ENCODE measurements around the gene GNG4.
"Not testable (repeated sequence)": the region's sequence is repeated elsewhere in the genome, so short reads cannot be mapped to it uniquely, and the experiment has no call there.

Gene GNG4

GRCh38 chr1:235557495-235557894 lies 92.1 kb downstream of the GNG4 start:
- Histone ChIP-seq H3K4me1 (ENCODE audit: control insufficient read depth, insufficient read depth, low read length, poor library complexity, severe bottlenecking) (no peaks in the 10 kb centered on the region), H3K36me3 (ENCODE audit: control insufficient read depth, insufficient read depth, low read length) (no peaks in the 10 kb centered on the region), H3K4me3 (ENCODE audit: extremely low read depth, insufficient read depth, low read length, poor library complexity, severe bottlenecking) (no peak overlapping the region), H3K27ac (ENCODE audit: low read depth, low read length, severe bottlenecking) (no peak overlapping the region), H3K9me3 (ENCODE audit: control insufficient read depth, low read length) (no peaks in the 10 kb centered on the region)
- WGBS, 2 experiments (ENCODE audit: insufficient coverage in 2 of 2) = 83 to 88% methylated on average over 7 to 8 of the region's 8 CpGs

DNA sequence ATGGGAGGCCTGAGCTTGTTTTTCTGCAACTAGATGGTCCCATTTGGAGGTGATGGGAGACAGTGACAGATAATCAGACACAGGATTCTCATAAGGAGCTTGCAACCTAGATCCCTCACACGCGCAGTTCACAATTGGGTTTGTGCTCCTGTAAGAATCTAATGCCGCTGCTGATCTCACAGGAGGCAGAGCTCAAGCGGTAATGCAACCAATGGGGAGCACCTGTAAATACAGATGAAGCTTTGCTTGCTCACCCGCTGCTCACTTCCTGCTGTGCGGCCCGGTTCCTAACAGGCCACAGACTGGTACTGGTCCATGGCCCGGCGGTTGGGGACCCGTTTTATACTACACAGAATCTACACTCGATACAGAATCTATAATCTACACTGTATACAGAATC lies 92.8 kb downstream of the GNG4 start:
- Histone ChIP-seq H3K36me3 (ENCODE audit: control insufficient read depth, insufficient read depth, low read length) (no peaks in the 10 kb centered on the region), H3K4me1 (ENCODE audit: control insufficient read depth, insufficient read depth, low read length, poor library complexity, severe bottlenecking) (no peaks in the 10 kb centered on the region), H3K4me3 (ENCODE audit: extremely low read depth, insufficient read depth, low read length, poor library complexity, severe bottlenecking) (no peak overlapping the region), H3K27ac (ENCODE audit: low read depth, low read length, severe bottlenecking) (no peak overlapping the region), H3K9me3 (ENCODE audit: control insufficient read depth, low read length) (no peaks in the 10 kb centered on the region)
- 88 to 91% methylated on average over 11 of the region's 11 CpGs for WGBS, 2 experiments (ENCODE audit: insufficient coverage in 2 of 2)

- Histone ChIP-seq H3K4me1 (ENCODE audit: control insufficient read depth, insufficient read depth, low read length, poor library complexity, severe bottlenecking) (no peaks in the 10 kb centered on the region), H3K36me3 (ENCODE audit: control insufficient read depth, insufficient read depth, low read length) (no peaks in the 10 kb centered on the region)
- 97 to 100% methylated on average over 3 of the region's 5 CpGs for WGBS, 2 experiments (ENCODE audit: insufficient coverage in 2 of 2)
Observed at GRCh38 chr1:235553112-235553551, 96.5 kb downstream of the GNG4 start.

DNA sequence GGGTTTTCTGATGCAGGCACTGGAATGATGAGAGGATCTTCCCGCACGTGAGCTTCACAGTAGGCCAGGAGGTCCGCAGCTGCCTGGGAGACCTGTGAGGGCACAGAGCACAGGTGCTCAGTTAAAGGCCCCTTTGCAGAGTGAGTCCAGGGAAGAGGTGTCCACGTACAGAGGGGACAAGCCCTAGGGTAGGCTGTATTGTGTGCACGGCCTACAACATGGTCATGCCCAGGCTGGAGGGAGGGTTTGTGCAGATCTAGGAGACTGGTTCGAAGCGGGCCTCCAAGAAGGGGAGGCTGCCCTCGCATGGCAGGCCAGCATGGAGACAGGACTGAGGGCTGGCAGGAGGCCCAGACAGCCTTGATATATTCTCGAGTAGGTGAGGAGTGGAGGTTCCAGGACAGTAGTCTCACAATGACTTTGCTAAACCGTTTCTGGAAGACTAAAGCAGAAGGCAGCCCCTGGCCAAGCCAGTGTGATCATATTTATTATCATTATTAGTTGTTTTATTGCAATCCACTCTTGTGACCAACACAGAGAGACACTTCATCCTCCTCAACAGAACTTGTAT lies 97.4 kb downstream of the GNG4 start:
- WGBS, 2 experiments (ENCODE audit: insufficient coverage in 2 of 2) = 90 to 93% methylated on average over 9 of the region's 10 CpGs

More at GRCh38 chr1:235553112-235553551, 96.5 kb downstream of the GNG4 start:
- Histone ChIP-seq H3K4me3 (ENCODE audit: extremely low read depth, insufficient read depth, low read length, poor library complexity, severe bottlenecking) (no peak overlapping the region), H3K27ac (ENCODE audit: low read depth, low read length, severe bottlenecking) (no peak overlapping the region), H3K9me3 (ENCODE audit: control insufficient read depth, low read length) (no peaks in the 10 kb centered on the region)

DNA sequence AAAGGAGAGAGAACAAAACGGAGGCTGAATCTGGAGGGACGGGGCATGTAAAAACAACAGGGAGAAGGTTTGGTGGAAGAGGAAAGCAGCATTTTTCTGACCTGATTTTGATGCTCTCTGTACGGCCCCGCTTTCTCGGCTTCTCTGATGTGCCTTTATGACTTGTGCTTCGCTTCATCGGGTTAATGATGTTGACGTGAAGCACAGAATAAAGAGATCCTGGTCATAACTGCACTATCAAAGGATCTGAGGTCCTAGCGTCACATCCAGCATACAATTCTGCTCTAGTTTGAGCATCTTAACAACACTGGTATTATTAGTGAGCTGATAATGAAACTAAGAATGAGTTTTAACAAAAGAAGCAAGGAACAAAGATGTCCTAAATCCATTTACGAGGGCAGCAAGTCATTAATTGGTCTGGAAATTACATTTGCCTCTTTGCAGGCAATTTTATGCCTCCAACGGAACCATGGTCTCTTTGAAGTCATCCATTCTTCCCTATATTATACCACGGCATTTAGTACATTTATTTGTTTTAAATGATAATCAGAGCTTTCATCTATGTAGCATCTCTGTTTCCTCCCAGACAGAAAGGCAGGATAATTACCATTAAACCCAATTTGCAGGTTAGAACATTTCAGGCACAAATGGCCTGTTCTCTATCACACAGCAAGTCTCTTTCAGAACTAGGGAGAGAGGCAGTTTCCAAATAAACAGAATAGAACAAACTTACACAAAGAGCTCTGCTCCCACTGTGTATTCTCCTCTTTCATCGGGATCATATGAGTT lies 100.0 kb downstream of the GNG4 start:
- H3K4me1 ChIP-seq (ENCODE audit: control insufficient read depth, insufficient read depth, low read length, poor library complexity, severe bottlenecking) = no peaks in the 10 kb centered on the region
- H3K27ac ChIP-seq (ENCODE audit: low read depth, low read length, severe bottlenecking) = no peak overlapping the region
- no peak overlapping the region for H3K4me3 ChIP-seq (ENCODE audit: extremely low read depth, insufficient read depth, low read length, poor library complexity, severe bottlenecking)
- WGBS, 2 experiments (ENCODE audit: insufficient coverage in 2 of 2) = 75 to 82% methylated on average over 5 to 9 of the region's 13 CpGs
- H3K9me3 ChIP-seq (ENCODE audit: control insufficient read depth, low read length) = no peaks in the 10 kb centered on the region
- no peaks in the 10 kb centered on the region for H3K36me3 ChIP-seq (ENCODE audit: control insufficient read depth, insufficient read depth, low read length)

More for the DNA sequence above, 97.4 kb downstream of the GNG4 start:
- no peaks in the 10 kb centered on the region for H3K36me3 ChIP-seq (ENCODE audit: control insufficient read depth, insufficient read depth, low read length)
- H3K4me1 ChIP-seq (ENCODE audit: control insufficient read depth, insufficient read depth, low read length, poor library complexity, severe bottlenecking) = no peaks in the 10 kb centered on the region
- no peak overlapping the region for H3K4me3 ChIP-seq (ENCODE audit: extremely low read depth, insufficient read depth, low read length, poor library complexity, severe bottlenecking)
- no peak overlapping the region for H3K27ac ChIP-seq (ENCODE audit: low read depth, low read length, severe bottlenecking)
- no peaks in the 10 kb centered on the region for H3K9me3 ChIP-seq (ENCODE audit: control insufficient read depth, low read length)

- WGBS, 2 experiments (ENCODE audit: insufficient coverage in 2 of 2) = 55 to 56% methylated on average over 9 of the region's 10 CpGs
- not testable (repeated sequence) for H3K9me3 ChIP-seq (ENCODE audit: control insufficient read depth, low read length); H3K4me1 ChIP-seq (ENCODE audit: control insufficient read depth, insufficient read depth, low read length, poor library complexity, severe bottlenecking); H3K27ac ChIP-seq (ENCODE audit: low read depth, low read length, severe bottlenecking); H3K4me3 ChIP-seq (ENCODE audit: extremely low read depth, insufficient read depth, low read length, poor library complexity, severe bottlenecking); H3K36me3 ChIP-seq (ENCODE audit: control insufficient read depth, insufficient read depth, low read length)
Observed at GRCh38 chr1:235546369-235547155, 103.0 kb downstream of the GNG4 start.

DNA sequence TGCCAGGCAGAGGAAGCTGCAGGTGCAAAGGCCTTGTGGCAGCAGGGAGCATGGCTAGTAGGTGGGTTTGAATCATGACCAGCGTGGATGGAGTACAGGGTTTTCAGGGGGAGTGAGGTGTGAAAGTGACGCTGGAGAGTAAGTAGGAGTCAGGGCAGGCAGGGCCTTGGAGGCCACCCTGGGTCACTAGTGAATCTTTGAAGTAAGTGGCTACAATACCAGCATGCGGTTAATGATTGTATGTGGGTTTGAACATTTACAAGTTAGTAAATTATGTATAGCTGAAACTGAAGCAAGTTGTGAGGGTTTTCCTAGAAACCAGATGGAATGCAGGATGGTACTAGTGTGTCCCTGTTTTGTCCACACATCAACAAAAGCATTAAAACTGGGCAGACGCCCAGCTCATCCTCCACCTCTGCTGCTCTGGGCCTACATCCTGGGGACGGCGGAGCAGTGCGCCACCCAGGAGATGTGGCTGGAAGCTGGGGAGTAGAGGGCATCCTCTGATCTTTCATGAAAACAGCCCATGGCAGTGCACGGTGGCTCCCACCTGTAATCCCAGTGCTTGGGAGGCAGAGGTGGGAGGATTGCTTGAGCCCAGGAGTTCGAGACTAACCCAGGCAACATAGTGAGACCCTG lies 104.2 kb downstream of the GNG4 start:
- 93 to 95% methylated on average over 4 to 8 of the region's 9 CpGs for WGBS, 2 experiments (ENCODE audit: insufficient coverage in 2 of 2)
- Histone ChIP-seq H3K4me1 (ENCODE audit: control insufficient read depth, insufficient read depth, low read length, poor library complexity, severe bottlenecking) (no peaks in the 10 kb centered on the region), H3K9me3 (ENCODE audit: control insufficient read depth, low read length) (no peaks in the 10 kb centered on the region), H3K27ac (ENCODE audit: low read depth, low read length, severe bottlenecking) (no peak overlapping the region), H3K4me3 (ENCODE audit: extremely low read depth, insufficient read depth, low read length, poor library complexity, severe bottlenecking) (no peak overlapping the region), H3K36me3 (ENCODE audit: control insufficient read depth, insufficient read depth, low read length) (no peaks in the 10 kb centered on the region)

DNA sequence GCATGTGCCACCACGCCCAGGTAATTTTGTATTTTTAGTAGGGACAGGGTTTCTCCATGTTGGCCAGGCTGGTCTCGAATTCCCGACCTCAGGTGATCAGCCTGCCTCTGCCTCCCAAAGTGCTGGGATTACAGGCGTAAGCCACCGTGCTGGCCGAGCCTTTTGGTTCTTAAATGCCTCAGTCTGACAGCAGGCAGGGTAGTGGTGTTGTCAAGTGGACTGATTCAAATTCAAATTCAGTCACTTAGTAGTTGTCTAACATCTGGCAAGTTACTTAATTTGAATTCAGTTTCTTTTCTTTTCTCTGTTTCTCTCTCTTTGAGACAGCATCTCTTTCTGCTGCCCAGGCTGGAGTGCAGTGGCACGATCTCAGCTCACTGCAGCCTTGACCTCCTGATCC lies 106.7 kb downstream of the GNG4 start:
- H3K9me3 ChIP-seq (ENCODE audit: control insufficient read depth, low read length); H3K4me3 ChIP-seq (ENCODE audit: extremely low read depth, insufficient read depth, low read length, poor library complexity, severe bottlenecking); H3K27ac ChIP-seq (ENCODE audit: low read depth, low read length, severe bottlenecking); H3K4me1 ChIP-seq (ENCODE audit: control insufficient read depth, insufficient read depth, low read length, poor library complexity, severe bottlenecking); H3K36me3 ChIP-seq (ENCODE audit: control insufficient read depth, insufficient read depth, low read length): not testable (repeated sequence)
- WGBS, 2 experiments (ENCODE audit: insufficient coverage in 2 of 2) = 88 to 100% methylated on average over 1 of the region's 7 CpGs

- Histone ChIP-seq H3K27ac (ENCODE audit: low read depth, low read length, severe bottlenecking) (no peak overlapping the region), H3K9me3 (ENCODE audit: control insufficient read depth, low read length) (no peaks in the 10 kb centered on the region), H3K4me3 (ENCODE audit: extremely low read depth, insufficient read depth, low read length, poor library complexity, severe bottlenecking) (no peak overlapping the region), H3K4me1 (ENCODE audit: control insufficient read depth, insufficient read depth, low read length, poor library complexity, severe bottlenecking) (no peaks in the 10 kb centered on the region), H3K36me3 (ENCODE audit: control insufficient read depth, insufficient read depth, low read length) (no peaks in the 10 kb centered on the region)
- 95 to 98% methylated on average over 5 of the region's 8 CpGs for WGBS, 2 experiments (ENCODE audit: insufficient coverage in 2 of 2)
Observed at GRCh38 chr1:235533476-235534168, 116.0 kb downstream of the GNG4 start.

DNA sequence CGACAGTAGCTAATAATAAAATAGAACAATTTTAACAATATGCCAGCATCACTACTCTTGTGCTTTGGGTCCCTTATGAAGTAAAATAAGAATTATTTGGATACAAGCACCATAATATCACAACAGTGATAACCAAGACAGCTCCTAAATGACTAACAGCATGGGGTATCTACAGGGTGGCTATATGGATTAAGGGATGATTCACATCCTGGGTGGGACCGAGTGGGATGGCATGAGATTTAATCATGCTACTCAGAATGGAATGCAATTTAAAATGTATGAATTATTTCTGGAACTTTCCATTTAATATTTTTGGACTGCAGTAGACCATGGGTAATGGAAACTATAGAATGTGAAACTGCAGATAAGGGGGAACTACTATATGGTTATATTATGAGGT lies 117.2 kb downstream of the GNG4 start:
- WGBS, 2 experiments (ENCODE audit: insufficient coverage in 2 of 2) = 71% methylated on average over 1 of the region's 2 CpGs; no CpG with 5 or more reads in 1 of the 2 experiments
- no peaks in the 10 kb centered on the region for H3K9me3 ChIP-seq (ENCODE audit: control insufficient read depth, low read length)
- no peak overlapping the region for H3K4me3 ChIP-seq (ENCODE audit: extremely low read depth, insufficient read depth, low read length, poor library complexity, severe bottlenecking)
- no peaks in the 10 kb centered on the region for H3K4me1 ChIP-seq (ENCODE audit: control insufficient read depth, insufficient read depth, low read length, poor library complexity, severe bottlenecking)
- no peaks in the 10 kb centered on the region for H3K36me3 ChIP-seq (ENCODE audit: control insufficient read depth, insufficient read depth, low read length)
- no peak overlapping the region for H3K27ac ChIP-seq (ENCODE audit: low read depth, low read length, severe bottlenecking)
